Measurements from ENCODE around the gene ELMOD1. TPM values are rescaled to one million over a fixed set of nuclear protein-coding genes. Genes with fewer than 3 reads are reported as not detected.

ELMOD1 gene
- total RNA-seq, 1 experiment from 2014 or later, result not detected

- BruUV-seq (replicated peaks), result no TSS peak
- no peak for TF ChIP-seq EZH2 (IDR thresholded peaks at IDR 0.05; ENCODE audit: borderline replicate concordance, low read depth, low read length, poor library complexity, severe bottlenecking)
- TF ChIP-seq, protein P1, sequence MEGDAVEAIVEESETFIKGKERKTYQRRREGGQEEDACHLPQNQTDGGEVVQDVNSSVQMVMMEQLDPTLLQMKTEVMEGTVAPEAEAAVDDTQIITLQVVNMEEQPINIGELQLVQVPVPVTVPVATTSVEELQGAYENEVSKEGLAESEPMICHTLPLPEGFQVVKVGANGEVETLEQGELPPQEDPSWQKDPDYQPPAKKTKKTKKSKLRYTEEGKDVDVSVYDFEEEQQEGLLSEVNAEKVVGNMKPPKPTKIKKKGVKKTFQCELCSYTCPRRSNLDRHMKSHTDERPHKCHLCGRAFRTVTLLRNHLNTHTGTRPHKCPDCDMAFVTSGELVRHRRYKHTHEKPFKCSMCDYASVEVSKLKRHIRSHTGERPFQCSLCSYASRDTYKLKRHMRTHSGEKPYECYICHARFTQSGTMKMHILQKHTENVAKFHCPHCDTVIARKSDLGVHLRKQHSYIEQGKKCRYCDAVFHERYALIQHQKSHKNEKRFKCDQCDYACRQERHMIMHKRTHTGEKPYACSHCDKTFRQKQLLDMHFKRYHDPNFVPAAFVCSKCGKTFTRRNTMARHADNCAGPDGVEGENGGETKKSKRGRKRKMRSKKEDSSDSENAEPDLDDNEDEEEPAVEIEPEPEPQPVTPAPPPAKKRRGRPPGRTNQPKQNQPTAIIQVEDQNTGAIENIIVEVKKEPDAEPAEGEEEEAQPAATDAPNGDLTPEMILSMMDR (conservative IDR thresholded peaks at IDR 0.05; ENCODE audit: low read depth, low read length), result no peak
- DNase-seq (ENCODE audit: low spot score), result peak; percentile 29
- ChIA-PET POLR2A (ENCODE audit: low non-redundant PET) (interaction anchor here (0.6 kb wide), 1 partner anchor 446 kb away, joined by 3 read pairs; no protein-coding TSS in a partner anchor), CTCF (no interaction called here)
- Histone ChIP-seq H3K9me3 (ENCODE audit: low read depth, low read length, poor library complexity, severe bottlenecking) (no peaks in the 10 kb centered on the region), H3K27me3 (replicated peaks; ENCODE audit: insufficient read depth, low read depth, low read length, poor library complexity) (no peaks in the 10 kb centered on the region), H3K27ac (ENCODE audit: low read depth, low read length, poor library complexity, severe bottlenecking) (no peak overlapping the region), H3K4me3 (ENCODE audit: low read depth, low read length, poor library complexity, severe bottlenecking) (no peak overlapping the region), H3K36me3 (ENCODE audit: insufficient read depth, low read length, poor library complexity, severe bottlenecking) (no peaks in the 10 kb centered on the region), H3K4me1 (ENCODE audit: insufficient read depth, low read length, poor library complexity, severe bottlenecking) (peaks cover 15% of the 10 kb centered on the region)
- intact Hi-C loops (cut with micrococcal nuclease; ENCODE audit: unreplicated experiment), result loop anchor here (5.0 kb wide), 1 partner anchor 211 kb away; no protein-coding TSS in a partner anchor
These were observed 29.3 kb upstream of the ELMOD1 start for GRCh38 chr11:107561688-107562087.

GRCh38 chr11:107562647-107563208 lies 28.2 kb upstream of the ELMOD1 start:
- no peaks in the 10 kb centered on the region for H3K9me3 ChIP-seq (ENCODE audit: low read depth, low read length, poor library complexity, severe bottlenecking)
- no peaks in the 10 kb centered on the region for H3K27me3 ChIP-seq (replicated peaks; ENCODE audit: insufficient read depth, low read depth, low read length, poor library complexity)
- BruUV-seq (replicated peaks), result no TSS peak
- H3K27ac ChIP-seq (ENCODE audit: low read depth, low read length, poor library complexity, severe bottlenecking), result no peak overlapping the region
- intact Hi-C loops (cut with micrococcal nuclease; ENCODE audit: unreplicated experiment), result loop anchor here (1.0 to 5.0 kb wide), 2 partner anchors 127 to 210 kb away; no protein-coding TSS in a partner anchor
- no peak for TF ChIP-seq EZH2 (IDR thresholded peaks at IDR 0.05; ENCODE audit: borderline replicate concordance, low read depth, low read length, poor library complexity, severe bottlenecking)
- TF ChIP-seq, protein P1 (conservative IDR thresholded peaks at IDR 0.05; ENCODE audit: low read depth, low read length), result no peak
- no peak overlapping the region for H3K4me3 ChIP-seq (ENCODE audit: low read depth, low read length, poor library complexity, severe bottlenecking)
- H3K36me3 ChIP-seq (ENCODE audit: insufficient read depth, low read length, poor library complexity, severe bottlenecking), result no peaks in the 10 kb centered on the region
- ChIA-PET CTCF (interaction anchor here (0.6 to 1.2 kb wide), 4 partner anchors 63 to 208 kb away, joined by 3 to 5 read pairs (median 3); no protein-coding TSS in a partner anchor), POLR2A (ENCODE audit: low non-redundant PET) (no interaction called here)
- peaks cover 12% of the 10 kb centered on the region for H3K4me1 ChIP-seq (ENCODE audit: insufficient read depth, low read length, poor library complexity, severe bottlenecking)
- peak; percentile 50 for DNase-seq (ENCODE audit: low spot score)

DNA sequence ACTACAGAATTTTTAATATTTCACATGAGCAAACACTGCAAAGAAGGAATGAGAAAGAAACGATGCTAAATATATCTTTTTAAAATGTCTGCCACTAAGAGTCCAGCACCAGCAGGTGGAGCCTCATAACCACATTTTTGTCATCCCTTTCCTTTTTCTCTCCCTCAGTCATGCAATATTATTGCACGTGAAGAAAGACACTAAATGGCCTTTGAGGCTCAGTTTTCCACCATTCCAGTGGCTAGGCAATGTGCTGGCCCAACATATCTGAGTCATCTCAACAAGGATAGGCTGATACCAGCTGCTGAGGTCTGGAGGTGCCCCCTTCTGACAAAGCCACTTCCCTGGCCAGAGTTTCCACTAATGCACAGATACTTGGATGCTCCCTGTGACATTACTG lies 27.2 kb upstream of the ELMOD1 start:
- no TSS peak for BruUV-seq (replicated peaks)
- intact Hi-C loops (cut with micrococcal nuclease; ENCODE audit: unreplicated experiment), result loop anchor here (1.0 to 5.0 kb wide), 2 partner anchors 126 to 209 kb away; no protein-coding TSS in a partner anchor
- H3K4me1 ChIP-seq (ENCODE audit: insufficient read depth, low read length, poor library complexity, severe bottlenecking), result peaks cover 12% of the 10 kb centered on the region
- DNase-seq (ENCODE audit: low spot score), result peak; percentile 81
- ChIA-PET CTCF (interaction anchor here (1.1 kb wide), 1 partner anchor 207 kb away, joined by 3 read pairs; no protein-coding TSS in a partner anchor), POLR2A (ENCODE audit: low non-redundant PET) (no interaction called here)
- no peaks in the 10 kb centered on the region for H3K36me3 ChIP-seq (ENCODE audit: insufficient read depth, low read length, poor library complexity, severe bottlenecking)
- peak overlapping the region; percentile 6 for H3K4me3 ChIP-seq (ENCODE audit: low read depth, low read length, poor library complexity, severe bottlenecking)
- H3K27ac ChIP-seq (ENCODE audit: low read depth, low read length, poor library complexity, severe bottlenecking), result no peak overlapping the region
- no peaks in the 10 kb centered on the region for H3K9me3 ChIP-seq (ENCODE audit: low read depth, low read length, poor library complexity, severe bottlenecking)
- H3K27me3 ChIP-seq (replicated peaks; ENCODE audit: insufficient read depth, low read depth, low read length, poor library complexity), result no peaks in the 10 kb centered on the region
- no peak for TF ChIP-seq EZH2 (IDR thresholded peaks at IDR 0.05; ENCODE audit: borderline replicate concordance, low read depth, low read length, poor library complexity, severe bottlenecking)
- TF ChIP-seq, protein P1 (conservative IDR thresholded peaks at IDR 0.05; ENCODE audit: low read depth, low read length), result peak; percentile 75
